Activated CD8-positive, alpha-beta memory T cell treated with anti-CD3 and anti-CD28 coated beads, Interleukin-2, amount 10 ng/mL, durations not matched to agents 7 days and 5 days (primary cell): Measurements from ENCODE around the gene RGS12. TPM values are rescaled to one million over a fixed set of nuclear protein-coding genes. Genes with fewer than 3 reads are reported as not detected.
"Not testable (repeated sequence)": the region's sequence is repeated elsewhere in the genome, so short reads cannot be mapped to it uniquely, and the experiment has no call there.

Experiments used
- ATAC-seq: fragments of 150-1000 bp; cut with Tn5 transposase; one replicate; pipeline ENCODE4 v1.10.0; 2021; ENCODE audit warnings: moderate library complexity
- CTCF ChIA-PET: fragments of 350-600 bp; sonication (Branson Sonifier 250); formaldehyde crosslinking; loops from one replicate; lab custom pipeline; 2021; ENCODE audit warnings: antibody characterized with exemption; lab: Charles Lee
- DNase-seq: peaks from one replicate; pipeline ENCODE4 v3.0.0-alpha.2; 2020
- H3K27ac Mint-ChIP-seq: one replicate; pipeline ENCODE4 v1.8.0; 2021; ENCODE audit warnings: mild to moderate bottlenecking, mixed read lengths
- H3K27me3 Mint-ChIP-seq: one replicate; pipeline ENCODE4 v1.8.0; 2021; ENCODE audit warnings: mixed read lengths
- H3K36me3 Mint-ChIP-seq: one replicate; pipeline ENCODE4 v1.8.0; 2021; ENCODE audit warnings: mild to moderate bottlenecking, mixed read lengths
- H3K4me1 Mint-ChIP-seq: one replicate; pipeline ENCODE4 v1.8.0; 2021; ENCODE audit warnings: mixed read lengths
- H3K4me3 Mint-ChIP-seq: one replicate; pipeline ENCODE4 v1.8.0; 2021; ENCODE audit warnings: mild to moderate bottlenecking, moderate library complexity, mixed read lengths
- H3K9me3 Mint-ChIP-seq: one replicate; pipeline ENCODE4 v1.8.0; 2022; ENCODE audit warnings: low read depth, mixed read lengths
- total RNA-seq, 2 experiments: library from RNA; stranded (reverse); gene quantifications; one replicate each; pipeline ENCODE4 v1.2.3, GENCODE V29; 2021

RGS12 gene
- total RNA-seq, 2 experiments from 2014 or later: 2.1 to 5.0 TPM

DNA sequence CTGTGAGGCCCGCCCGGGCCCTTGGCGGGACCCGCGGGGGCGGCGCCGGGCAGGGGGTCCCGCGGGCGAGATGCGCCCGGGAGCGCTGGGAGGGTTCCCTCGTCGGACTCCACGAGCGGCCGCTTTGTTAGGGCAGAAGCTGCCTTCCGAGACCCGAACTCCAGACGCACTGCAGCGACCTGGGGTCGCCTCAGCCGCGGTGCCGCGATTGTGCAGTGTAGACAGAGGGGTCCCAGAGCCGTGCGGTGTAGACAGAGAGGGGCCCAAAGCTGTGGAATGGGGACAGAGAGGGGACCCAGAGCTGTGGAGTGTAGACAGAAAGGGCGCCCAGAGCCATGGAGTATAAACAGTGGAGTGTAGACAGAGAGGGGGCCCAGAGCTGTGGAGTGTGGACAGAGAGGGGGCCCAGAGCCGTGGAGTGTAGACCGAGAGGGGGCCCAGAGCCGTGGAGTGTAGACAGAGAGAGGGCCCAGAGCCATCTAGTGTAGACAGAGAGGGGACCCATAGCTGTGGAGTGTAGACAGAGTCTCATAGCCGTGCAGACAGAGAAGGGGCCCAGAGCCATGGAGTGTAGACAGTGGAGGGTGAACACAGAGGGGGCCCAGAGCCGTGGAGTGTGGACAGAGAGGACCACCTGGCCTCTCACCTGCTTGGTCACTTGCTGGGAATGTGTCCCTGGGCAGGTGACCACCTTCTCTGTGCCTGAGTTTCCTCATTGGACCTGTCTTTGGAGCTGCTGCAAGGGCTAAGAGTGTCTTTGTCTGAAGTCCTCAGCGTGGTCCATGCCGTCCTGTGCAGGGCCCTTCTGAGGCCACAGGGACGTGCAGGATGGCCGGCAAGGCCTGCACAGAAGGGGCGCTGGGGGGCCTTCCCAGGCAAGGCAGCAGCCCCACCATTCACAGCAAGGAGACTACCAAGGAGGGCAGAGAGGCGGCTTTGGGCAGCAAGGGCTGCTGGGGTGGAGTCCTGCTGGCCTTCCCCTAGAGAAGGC, 875 bp downstream of the RGS12 start:
- no peak for ATAC-seq
- peaks cover 75% of the 10 kb centered on the region for H3K27me3 Mint-ChIP-seq
- CTCF ChIA-PET: interaction anchor here (2.0 kb wide), 1 partner anchor 186 kb away, joined by 7 read pairs; no protein-coding TSS in a partner anchor
- H3K4me1 Mint-ChIP-seq: peaks cover 6% of the 10 kb centered on the region
- DNase-seq: peak; percentile 41
- no peak overlapping the region for H3K27ac Mint-ChIP-seq
- H3K9me3 Mint-ChIP-seq: no peaks in the 10 kb centered on the region
- H3K4me3 Mint-ChIP-seq: peak overlapping the region; percentile 52
- no peaks in the 10 kb centered on the region for H3K36me3 Mint-ChIP-seq

DNA sequence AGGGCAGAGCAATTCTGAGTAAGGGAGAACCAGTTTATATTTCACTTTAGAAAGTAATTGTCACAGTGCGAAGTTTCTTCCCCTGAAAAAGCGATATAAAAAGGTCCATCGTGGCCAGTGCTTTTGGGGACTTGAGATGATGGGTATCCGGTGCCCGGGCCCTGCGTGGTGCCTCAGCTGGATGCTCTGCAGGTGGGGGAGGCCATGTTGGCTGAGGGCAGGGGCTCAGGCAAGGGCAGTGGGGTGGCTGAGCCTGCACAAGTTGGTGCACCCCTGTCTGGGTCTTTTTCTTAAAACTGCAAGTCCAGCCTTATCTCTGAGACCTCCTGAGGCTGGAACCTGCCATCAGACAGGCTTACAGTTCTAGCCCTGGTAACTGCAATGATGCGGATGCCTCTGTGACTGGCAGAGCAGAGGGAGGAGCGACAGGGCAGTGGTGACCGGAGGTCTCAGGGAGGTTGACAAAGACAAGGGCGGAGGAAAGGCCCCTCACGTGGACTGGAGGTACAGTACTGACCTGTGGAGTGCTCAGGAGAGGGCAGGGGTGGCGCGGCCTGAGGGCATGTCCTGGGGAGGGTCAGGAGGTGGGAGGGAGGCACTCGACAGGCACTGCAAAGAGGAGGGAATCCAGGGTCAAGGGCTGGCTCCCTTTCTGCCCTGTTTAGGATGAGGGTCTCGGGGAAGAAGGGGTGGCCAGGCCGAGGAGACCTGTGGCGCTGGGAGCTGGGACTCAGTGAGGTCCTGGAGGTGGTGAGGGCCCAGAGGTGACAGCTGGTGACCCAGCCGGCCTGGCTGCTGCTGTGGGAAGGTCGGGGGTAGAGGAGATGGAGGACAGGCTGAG, 1.8 kb downstream of the RGS12 start:
- H3K9me3 Mint-ChIP-seq: no peaks in the 10 kb centered on the region
- H3K27ac Mint-ChIP-seq: no peak overlapping the region
- no peak for ATAC-seq
- peak; percentile 40 for DNase-seq
- CTCF ChIA-PET: no interaction called here
- H3K4me3 Mint-ChIP-seq: no peak overlapping the region
- peaks cover 6% of the 10 kb centered on the region for H3K4me1 Mint-ChIP-seq
- peaks cover 81% of the 10 kb centered on the region for H3K27me3 Mint-ChIP-seq
- no peaks in the 10 kb centered on the region for H3K36me3 Mint-ChIP-seq

GRCh38 chr4:3295837-3296624, 3.2 kb downstream of the RGS12 start:
- DNase-seq (peak; percentile 26), ATAC-seq (no peak)
- H3K9me3 Mint-ChIP-seq: no peaks in the 10 kb centered on the region
- H3K27ac Mint-ChIP-seq: no peak overlapping the region
- H3K4me1 Mint-ChIP-seq: peaks cover 6% of the 10 kb centered on the region
- CTCF ChIA-PET: no interaction called here
- H3K36me3 Mint-ChIP-seq: no peaks in the 10 kb centered on the region
- peaks cover 67% of the 10 kb centered on the region for H3K27me3 Mint-ChIP-seq
- H3K4me3 Mint-ChIP-seq: no peak overlapping the region

GRCh38 chr4:3296651-3297050, 3.8 kb downstream of the RGS12 start:
- peaks cover 66% of the 10 kb centered on the region for H3K27me3 Mint-ChIP-seq
- peaks cover 10% of the 10 kb centered on the region for H3K4me1 Mint-ChIP-seq
- DNase-seq (peak; percentile 29), ATAC-seq (no peak)
- H3K27ac Mint-ChIP-seq: no peak overlapping the region
- no peaks in the 10 kb centered on the region for H3K36me3 Mint-ChIP-seq
- H3K9me3 Mint-ChIP-seq: no peaks in the 10 kb centered on the region
- H3K4me3 Mint-ChIP-seq: no peak overlapping the region
- CTCF ChIA-PET: no interaction called here

DNA sequence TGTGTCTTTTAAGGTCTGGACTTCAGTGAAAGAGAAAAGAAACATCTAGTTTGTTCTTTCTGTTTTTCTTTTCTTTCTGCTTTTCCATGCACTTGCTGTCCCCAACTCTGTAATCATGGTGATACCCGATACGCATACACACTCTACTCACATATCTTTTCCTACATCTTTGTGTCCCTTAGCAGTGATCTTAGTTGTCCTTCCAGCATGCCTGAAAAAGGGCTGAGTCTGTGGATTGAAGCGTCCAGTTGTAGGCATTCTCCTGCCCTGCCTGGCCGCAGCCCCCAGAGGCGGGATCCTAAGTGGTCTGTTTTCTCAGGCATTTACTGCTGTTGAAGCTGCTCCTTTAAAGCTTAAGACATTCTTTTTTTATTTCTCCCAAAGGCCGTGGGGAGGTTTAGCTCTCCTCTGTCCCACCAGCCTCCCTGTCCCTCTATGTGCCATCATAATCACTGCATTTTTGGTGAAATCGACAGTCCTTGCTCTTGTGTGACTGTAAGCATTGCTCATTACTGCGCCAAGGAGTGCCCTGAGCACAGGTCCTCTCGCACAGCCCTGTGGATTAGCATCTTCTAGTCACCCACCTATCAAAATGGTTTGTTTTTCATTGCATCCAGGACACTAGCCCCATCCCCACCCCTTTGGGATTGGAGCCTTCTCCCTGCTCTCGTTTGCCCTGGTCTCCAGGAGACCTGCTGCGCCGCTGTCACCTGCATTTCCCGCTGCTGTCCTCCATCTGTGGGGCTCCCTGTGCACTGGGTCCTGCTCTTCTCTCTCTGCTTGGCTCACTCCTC, 4.4 kb downstream of the RGS12 start:
- H3K27ac Mint-ChIP-seq: no peak overlapping the region
- peaks cover 62% of the 10 kb centered on the region for H3K27me3 Mint-ChIP-seq
- CTCF ChIA-PET: no interaction called here
- DNase-seq (peak; percentile 28), ATAC-seq (no peak)
- no peak overlapping the region for H3K4me3 Mint-ChIP-seq
- H3K36me3 Mint-ChIP-seq: no peaks in the 10 kb centered on the region
- peaks cover 12% of the 10 kb centered on the region for H3K4me1 Mint-ChIP-seq
- H3K9me3 Mint-ChIP-seq: no peaks in the 10 kb centered on the region

DNA sequence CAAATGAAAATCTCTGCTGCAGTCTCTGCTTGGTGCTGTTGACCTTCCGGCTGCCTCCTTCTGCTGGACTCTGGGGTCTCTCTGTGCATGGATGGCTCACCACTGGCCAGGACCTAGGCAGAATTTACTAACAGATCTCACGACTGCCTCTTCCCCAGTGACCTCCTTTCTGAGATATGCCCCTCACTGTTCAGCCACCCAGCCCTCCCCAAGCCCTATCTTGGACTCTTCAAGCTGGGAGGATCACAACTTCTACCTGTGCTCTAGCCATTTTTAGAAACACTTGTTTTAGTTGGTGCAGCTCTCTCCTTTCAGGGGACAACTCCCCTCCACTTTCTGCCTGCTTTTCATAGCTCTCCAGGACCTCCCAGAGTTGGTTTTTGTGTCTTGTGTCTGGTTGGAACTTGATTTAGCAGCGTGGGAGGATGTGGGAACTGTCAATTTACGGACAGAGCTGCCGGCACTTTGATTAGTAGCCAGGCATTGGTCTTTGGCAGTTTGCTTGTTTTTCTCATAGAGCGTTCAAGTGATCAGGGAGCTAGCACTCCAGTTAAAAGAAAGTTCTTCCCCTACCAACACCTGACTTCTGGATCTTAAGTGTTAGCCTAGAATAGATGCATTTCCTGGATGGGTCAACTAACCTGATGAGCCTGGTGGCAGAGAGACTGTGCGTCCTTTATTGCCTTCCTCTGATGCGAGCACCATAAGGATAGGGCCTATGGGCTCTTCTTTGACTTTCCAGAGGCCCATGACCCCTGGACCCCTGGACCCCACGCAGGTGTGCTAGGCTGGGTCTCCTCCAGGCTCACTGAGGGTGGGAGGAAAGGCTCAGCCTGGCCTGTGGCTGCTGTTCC, 6.5 kb downstream of the RGS12 start:
- peaks cover 29% of the 10 kb centered on the region for H3K4me1 Mint-ChIP-seq
- ATAC-seq: no peak
- H3K9me3 Mint-ChIP-seq: no peaks in the 10 kb centered on the region
- H3K27me3 Mint-ChIP-seq: peaks cover 66% of the 10 kb centered on the region
- DNase-seq: no peak
- no peak overlapping the region for H3K4me3 Mint-ChIP-seq
- H3K36me3 Mint-ChIP-seq: no peaks in the 10 kb centered on the region
- H3K27ac Mint-ChIP-seq: no peak overlapping the region
- CTCF ChIA-PET: no interaction called here

- no peaks in the 10 kb centered on the region for H3K9me3 Mint-ChIP-seq
- H3K4me3 Mint-ChIP-seq: no peak overlapping the region
- H3K27ac Mint-ChIP-seq: no peak overlapping the region
- CTCF ChIA-PET: no interaction called here
- H3K4me1 Mint-ChIP-seq: peaks cover 32% of the 10 kb centered on the region
- peaks cover 66% of the 10 kb centered on the region for H3K27me3 Mint-ChIP-seq
- H3K36me3 Mint-ChIP-seq: no peaks in the 10 kb centered on the region
- ATAC-seq: no peak
- no peak for DNase-seq
Measured at GRCh38 chr4:3299976-3300671, 7.3 kb downstream of the RGS12 start.

GRCh38 chr4:3300882-3301281, 8.1 kb downstream of the RGS12 start:
- ATAC-seq, CTCF ChIA-PET, H3K36me3 Mint-ChIP-seq, H3K27ac Mint-ChIP-seq, H3K4me3 Mint-ChIP-seq, DNase-seq, H3K9me3 Mint-ChIP-seq: not testable (repeated sequence)
- Mint-ChIP-seq H3K27me3 (peaks cover 68% of the 10 kb centered on the region), H3K4me1 (peaks cover 34% of the 10 kb centered on the region)

- H3K27me3 Mint-ChIP-seq: peaks cover 65% of the 10 kb centered on the region
- H3K9me3 Mint-ChIP-seq: no peaks in the 10 kb centered on the region
- H3K4me1 Mint-ChIP-seq: peaks cover 34% of the 10 kb centered on the region
- DNase-seq (no peak), ATAC-seq (no peak)
- H3K27ac Mint-ChIP-seq: peak overlapping the region; percentile 12
- CTCF ChIA-PET: no interaction called here
- peak overlapping the region; percentile 59 for H3K4me3 Mint-ChIP-seq
- no peaks in the 10 kb centered on the region for H3K36me3 Mint-ChIP-seq
Measured at GRCh38 chr4:3301450-3302172, 8.8 kb downstream of the RGS12 start.

- Mint-ChIP-seq H3K27me3 (peaks cover 59% of the 10 kb centered on the region), H3K4me1 (peaks cover 34% of the 10 kb centered on the region), H3K4me3 (peak overlapping the region; percentile 59), H3K9me3 (no peaks in the 10 kb centered on the region), H3K36me3 (no peaks in the 10 kb centered on the region), H3K27ac (peak overlapping the region; percentile 65)
- ATAC-seq (peak; percentile 87), DNase-seq (peak; percentile 88)
- CTCF ChIA-PET: interaction anchor here (1.1 kb wide), 1 partner anchor 141 kb away, joined by 4 read pairs; no protein-coding TSS in a partner anchor
Measured at GRCh38 chr4:3302173-3302785, 9.5 kb downstream of the RGS12 start.
